BE2C (cell line): Measurements from ENCODE around the gene SLC1A7.

ENCODE experiments used
- DNase-seq: peaks from one replicate; pipeline ENCODE4 v3.0.0-alpha.2; 2020
- H3K27me3 ChIP-seq: fragments of 250-450 bp; sonication (Bioruptor Pico); 2 replicates; pipeline ENCODE4 v1.5.1; 2020; ENCODE audit warnings: mild to moderate bottlenecking
- H3K36me3 ChIP-seq: fragments of 250-450 bp; sonication (Bioruptor Pico); 2 replicates; pipeline ENCODE4 v1.5.1; 2020; ENCODE audit warnings: mild to moderate bottlenecking
- H3K4me1 ChIP-seq: fragments of 250-450 bp; sonication (Bioruptor Pico); 2 replicates; pipeline ENCODE4 v1.5.1; 2020
- H3K4me3 ChIP-seq: 2 replicates; pipeline ENCODE4 v1.5.1; 2011; ENCODE audit warnings: low read depth, low read length
- H3K9me3 ChIP-seq: fragments of 250-450 bp; sonication (Bioruptor Pico); 2 replicates; pipeline ENCODE4 v1.5.1; 2020
- CTCF ChIP-seq: IDR thresholded peaks from 2 replicates; pipeline ENCODE4 v1.5.1; 2012; ENCODE audit warnings: mild to moderate bottlenecking, low read depth, low read length

Gene SLC1A7

GRCh38 chr1:53051676-53052075 lies 90.8 kb downstream of the SLC1A7 start:
- H3K36me3 ChIP-seq = no peaks in the 10 kb centered on the region
- no peak for DNase-seq

GRCh38 chr1:53050310-53050709 lies 92.1 kb downstream of the SLC1A7 start:
- Histone ChIP-seq H3K27me3 (no peaks in the 10 kb centered on the region), H3K36me3 (no peaks in the 10 kb centered on the region), H3K4me3 (no peak overlapping the region), H3K9me3 (no peaks in the 10 kb centered on the region), H3K4me1 (peaks cover 8% of the 10 kb centered on the region)
- DNase-seq = no peak
- no peak for TF ChIP-seq CTCF

More at GRCh38 chr1:53051676-53052075, 90.8 kb downstream of the SLC1A7 start:
- Histone ChIP-seq H3K4me3 (no peak overlapping the region), H3K27me3 (no peaks in the 10 kb centered on the region), H3K9me3 (no peaks in the 10 kb centered on the region), H3K4me1 (peaks cover 8% of the 10 kb centered on the region)
- TF ChIP-seq CTCF = no peak

- no peaks in the 10 kb centered on the region for H3K9me3 ChIP-seq
- no peaks in the 10 kb centered on the region for H3K27me3 ChIP-seq
- no peaks in the 10 kb centered on the region for H3K36me3 ChIP-seq
- no peak for DNase-seq
- H3K4me3 ChIP-seq = no peak overlapping the region
- TF ChIP-seq CTCF = no peak
- peaks cover 8% of the 10 kb centered on the region for H3K4me1 ChIP-seq
Observed at GRCh38 chr1:53049574-53049967, 92.9 kb downstream of the SLC1A7 start.

- H3K4me1 ChIP-seq = peaks cover 8% of the 10 kb centered on the region
- no peaks in the 10 kb centered on the region for H3K9me3 ChIP-seq
- DNase-seq = no peak
- TF ChIP-seq CTCF = no peak
- no peak overlapping the region for H3K4me3 ChIP-seq
- no peaks in the 10 kb centered on the region for H3K27me3 ChIP-seq
- no peaks in the 10 kb centered on the region for H3K36me3 ChIP-seq
Observed at GRCh38 chr1:53048960-53049573, 93.4 kb downstream of the SLC1A7 start.

- Histone ChIP-seq H3K27me3 (no peaks in the 10 kb centered on the region), H3K4me1 (peaks cover 8% of the 10 kb centered on the region), H3K36me3 (no peaks in the 10 kb centered on the region), H3K9me3 (no peaks in the 10 kb centered on the region), H3K4me3 (no peak overlapping the region)
- DNase-seq = no peak
- TF ChIP-seq CTCF = no peak
Observed at GRCh38 chr1:53047737-53048736, 94.4 kb downstream of the SLC1A7 start.

- Histone ChIP-seq H3K4me1 (peaks cover 8% of the 10 kb centered on the region), H3K4me3 (no peak overlapping the region), H3K9me3 (no peaks in the 10 kb centered on the region), H3K27me3 (no peaks in the 10 kb centered on the region), H3K36me3 (no peaks in the 10 kb centered on the region)
- no peak for DNase-seq
- TF ChIP-seq CTCF = no peak
Observed at GRCh38 chr1:53046930-53047329, 95.5 kb downstream of the SLC1A7 start.
